HL-60 (cell line): ENCODE measurements around the gene ZNF492.

ENCODE experiments used
- DNase-seq, 2 experiments: peaks; one replicate each; pipeline ENCODE4 v3.0.0-alpha.2; 2010 to 2020; ENCODE audit warnings: low read depth in 1 of 2, low spot score in 1 of 2
- H3K27ac ChIP-seq: fragments of 250-450 bp; sonication (Bioruptor Pico); replicated peaks from 2 replicates; pipeline ENCODE4 v1.5.1; 2020; ENCODE audit warnings: mild to moderate bottlenecking, moderate library complexity
- H3K27me3 ChIP-seq: fragments of 250-450 bp; sonication (Bioruptor Pico); 2 replicates; pipeline ENCODE4 v1.5.1; 2021; ENCODE audit warnings: mild to moderate bottlenecking, moderate library complexity; ENCODE audit not compliant: insufficient read depth, poor library complexity, severe bottlenecking
- H3K4me3 ChIP-seq: replicated peaks from 2 replicates; pipeline ENCODE4 v1.5.1; 2011; ENCODE audit warnings: mild to moderate bottlenecking, control low read depth, low read length; ENCODE audit not compliant: insufficient read depth
- GABPA ChIP-seq: IDR thresholded peaks from 2 replicates; pipeline ENCODE4 v1.6.1; 2012; ENCODE audit warnings: low read depth
- POLR2AphosphoS5 ChIP-seq: IDR thresholded peaks from 2 replicates; pipeline ENCODE4 v1.6.1; 2012; ENCODE audit warnings: low read depth
- SPI1 ChIP-seq: IDR thresholded peaks from 2 replicates; pipeline ENCODE4 v1.6.1; 2012; ENCODE audit warnings: low read depth, mild to moderate bottlenecking, borderline replicate concordance
- TF ChIP-seq, protein P1 (sequence below): IDR thresholded peaks from one replicate; pipeline ENCODE4 v1.5.1; 2011; ENCODE audit warnings: low read length, control low read depth, inconsistent platforms; ENCODE audit not compliant: insufficient read depth
- TF ChIP-seq, protein P2 (sequence below): IDR thresholded peaks from 2 replicates; pipeline ENCODE4 v1.6.1; 2012; ENCODE audit warnings: low read depth; ENCODE audit not compliant: insufficient replicate concordance

ZNF492 gene

DNA sequence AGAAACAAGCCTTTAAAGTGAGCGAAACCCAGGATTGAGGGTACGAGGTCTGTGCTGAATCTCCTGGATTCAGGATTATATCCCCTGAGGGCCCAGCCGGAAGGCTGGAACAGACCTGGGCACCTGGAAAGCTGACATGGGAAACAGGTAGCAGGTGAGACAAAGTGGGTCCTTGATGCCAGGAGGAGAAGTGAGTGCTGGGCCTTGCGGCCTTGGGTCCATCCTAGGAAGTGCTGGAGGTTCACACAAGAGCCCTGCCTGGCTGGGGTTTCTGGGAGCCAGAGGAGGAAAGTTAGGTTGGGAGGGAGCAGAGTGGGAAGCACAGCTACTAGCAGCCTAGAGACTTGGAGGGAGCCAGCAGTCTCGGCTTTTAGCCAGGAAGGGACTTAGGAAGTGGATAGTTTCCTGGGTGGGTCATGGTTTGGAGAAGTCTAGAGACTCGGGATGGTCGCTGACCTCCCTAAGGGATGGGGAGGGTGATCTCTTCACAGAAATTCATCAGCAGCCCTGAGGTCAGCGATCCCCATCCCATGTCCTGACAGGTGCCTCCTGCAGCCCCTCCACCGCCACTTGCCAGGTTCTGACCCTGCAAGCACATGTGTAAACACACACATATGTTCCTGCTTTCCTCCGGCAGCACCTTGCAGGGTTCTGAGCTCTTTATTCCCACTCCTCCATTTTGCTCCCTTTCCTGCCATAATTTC is 29.4 kb upstream of the ZNF492 start:
- no peak for TF ChIP-seq POLR2AphosphoS5
- TF ChIP-seq SPI1, result no peak
- TF ChIP-seq, protein P1, sequence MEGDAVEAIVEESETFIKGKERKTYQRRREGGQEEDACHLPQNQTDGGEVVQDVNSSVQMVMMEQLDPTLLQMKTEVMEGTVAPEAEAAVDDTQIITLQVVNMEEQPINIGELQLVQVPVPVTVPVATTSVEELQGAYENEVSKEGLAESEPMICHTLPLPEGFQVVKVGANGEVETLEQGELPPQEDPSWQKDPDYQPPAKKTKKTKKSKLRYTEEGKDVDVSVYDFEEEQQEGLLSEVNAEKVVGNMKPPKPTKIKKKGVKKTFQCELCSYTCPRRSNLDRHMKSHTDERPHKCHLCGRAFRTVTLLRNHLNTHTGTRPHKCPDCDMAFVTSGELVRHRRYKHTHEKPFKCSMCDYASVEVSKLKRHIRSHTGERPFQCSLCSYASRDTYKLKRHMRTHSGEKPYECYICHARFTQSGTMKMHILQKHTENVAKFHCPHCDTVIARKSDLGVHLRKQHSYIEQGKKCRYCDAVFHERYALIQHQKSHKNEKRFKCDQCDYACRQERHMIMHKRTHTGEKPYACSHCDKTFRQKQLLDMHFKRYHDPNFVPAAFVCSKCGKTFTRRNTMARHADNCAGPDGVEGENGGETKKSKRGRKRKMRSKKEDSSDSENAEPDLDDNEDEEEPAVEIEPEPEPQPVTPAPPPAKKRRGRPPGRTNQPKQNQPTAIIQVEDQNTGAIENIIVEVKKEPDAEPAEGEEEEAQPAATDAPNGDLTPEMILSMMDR, result no peak
- no peak for TF ChIP-seq GABPA
- TF ChIP-seq, protein P2, sequence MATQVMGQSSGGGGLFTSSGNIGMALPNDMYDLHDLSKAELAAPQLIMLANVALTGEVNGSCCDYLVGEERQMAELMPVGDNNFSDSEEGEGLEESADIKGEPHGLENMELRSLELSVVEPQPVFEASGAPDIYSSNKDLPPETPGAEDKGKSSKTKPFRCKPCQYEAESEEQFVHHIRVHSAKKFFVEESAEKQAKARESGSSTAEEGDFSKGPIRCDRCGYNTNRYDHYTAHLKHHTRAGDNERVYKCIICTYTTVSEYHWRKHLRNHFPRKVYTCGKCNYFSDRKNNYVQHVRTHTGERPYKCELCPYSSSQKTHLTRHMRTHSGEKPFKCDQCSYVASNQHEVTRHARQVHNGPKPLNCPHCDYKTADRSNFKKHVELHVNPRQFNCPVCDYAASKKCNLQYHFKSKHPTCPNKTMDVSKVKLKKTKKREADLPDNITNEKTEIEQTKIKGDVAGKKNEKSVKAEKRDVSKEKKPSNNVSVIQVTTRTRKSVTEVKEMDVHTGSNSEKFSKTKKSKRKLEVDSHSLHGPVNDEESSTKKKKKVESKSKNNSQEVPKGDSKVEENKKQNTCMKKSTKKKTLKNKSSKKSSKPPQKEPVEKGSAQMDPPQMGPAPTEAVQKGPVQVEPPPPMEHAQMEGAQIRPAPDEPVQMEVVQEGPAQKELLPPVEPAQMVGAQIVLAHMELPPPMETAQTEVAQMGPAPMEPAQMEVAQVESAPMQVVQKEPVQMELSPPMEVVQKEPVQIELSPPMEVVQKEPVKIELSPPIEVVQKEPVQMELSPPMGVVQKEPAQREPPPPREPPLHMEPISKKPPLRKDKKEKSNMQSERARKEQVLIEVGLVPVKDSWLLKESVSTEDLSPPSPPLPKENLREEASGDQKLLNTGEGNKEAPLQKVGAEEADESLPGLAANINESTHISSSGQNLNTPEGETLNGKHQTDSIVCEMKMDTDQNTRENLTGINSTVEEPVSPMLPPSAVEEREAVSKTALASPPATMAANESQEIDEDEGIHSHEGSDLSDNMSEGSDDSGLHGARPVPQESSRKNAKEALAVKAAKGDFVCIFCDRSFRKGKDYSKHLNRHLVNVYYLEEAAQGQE, result no peak
- Histone ChIP-seq H3K27ac (no peak overlapping the region), H3K4me3 (no peak overlapping the region), H3K27me3 (no peaks in the 10 kb centered on the region)
- no peak for DNase-seq

DNA sequence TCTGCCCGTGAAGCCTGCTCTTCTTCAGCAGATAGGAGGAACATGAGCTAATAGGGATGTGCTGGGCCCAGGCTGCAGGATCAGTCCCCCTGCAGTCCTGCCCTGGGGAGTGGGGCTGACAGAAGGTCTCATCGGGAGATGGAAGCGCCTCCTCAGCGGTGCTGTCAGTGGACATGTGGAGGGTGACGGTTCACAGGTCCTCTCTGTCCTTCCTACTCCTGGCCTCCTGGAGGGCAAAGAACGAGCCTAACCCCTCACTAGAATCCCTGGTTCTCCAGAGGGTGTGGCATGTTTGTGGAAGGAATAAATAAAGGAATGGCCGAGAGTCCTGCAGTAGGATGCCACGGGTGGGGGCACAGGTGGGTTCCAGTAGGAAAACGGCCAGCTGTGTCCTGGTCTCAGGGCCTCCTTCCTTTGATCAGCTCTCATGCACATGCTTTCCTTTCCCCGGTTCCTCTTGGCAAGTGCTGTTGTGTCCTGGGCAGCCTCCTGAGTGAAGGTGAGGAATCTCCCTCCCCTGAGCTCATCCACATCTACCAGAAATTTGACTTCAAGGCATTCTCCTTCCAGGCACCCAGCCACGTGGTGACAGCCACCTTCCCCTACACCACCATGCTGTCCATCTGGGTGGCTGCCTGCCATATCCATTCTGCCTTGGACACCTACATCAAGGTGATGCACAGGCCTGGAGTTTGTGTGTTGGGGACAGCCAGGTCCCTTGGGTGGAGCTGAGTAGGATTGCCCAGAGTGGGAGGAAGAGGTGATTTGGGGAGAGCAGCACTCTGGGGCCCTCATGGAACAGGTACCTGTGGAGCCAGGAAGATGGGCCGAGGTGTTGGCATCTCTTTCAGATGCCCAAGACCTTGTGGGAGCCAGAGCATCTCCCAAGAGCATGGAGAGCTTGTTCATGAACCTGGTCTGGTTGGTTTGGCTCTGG is 28.6 kb upstream of the ZNF492 start:
- Histone ChIP-seq H3K4me3 (no peak overlapping the region), H3K27ac (no peak overlapping the region), H3K27me3 (no peaks in the 10 kb centered on the region)
- DNase-seq, result no peak
- TF ChIP-seq POLR2AphosphoS5 (no peak), SPI1 (no peak), GABPA (no peak)
- TF ChIP-seq, protein P1, result no peak
- TF ChIP-seq, protein P2, result no peak

DNA sequence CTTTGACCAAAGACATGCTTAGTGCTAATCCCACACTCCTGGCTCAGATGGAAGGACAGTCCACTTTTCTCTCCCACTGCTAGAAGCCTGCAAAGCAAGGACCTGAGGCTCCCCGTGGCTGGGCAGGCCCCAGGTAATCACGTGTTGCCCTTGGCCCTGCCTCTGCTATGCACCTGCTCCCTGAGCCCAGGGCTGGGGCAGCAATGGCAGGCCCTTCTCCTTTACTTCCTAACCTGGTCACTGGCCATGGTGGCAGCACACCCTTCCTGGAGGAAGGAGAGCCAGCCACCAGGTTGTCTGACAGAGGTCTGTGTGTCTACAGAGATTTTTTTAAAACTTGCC is 27.9 kb upstream of the ZNF492 start:
- H3K4me3 ChIP-seq, result no peak overlapping the region
- no peak for TF ChIP-seq POLR2AphosphoS5
- TF ChIP-seq, protein P2, result no peak
- TF ChIP-seq GABPA, result no peak
- TF ChIP-seq, protein P1, result no peak
- no peak for TF ChIP-seq SPI1

More for the DNA sequence above, 27.9 kb upstream of the ZNF492 start:
- no peak overlapping the region for H3K27ac ChIP-seq
- DNase-seq, result no peak
- H3K27me3 ChIP-seq, result no peaks in the 10 kb centered on the region
